B cell (primary cell): Measurements from ENCODE around the gene MRPL17.
"Not testable (repeated sequence)": the region's sequence is repeated elsewhere in the genome, so short reads cannot be mapped to it uniquely, and the experiment has no call there.

Experiments used
- EZH2 ChIP-seq: IDR thresholded peaks from 2 replicates; pipeline ENCODE4 v1.6.1; 2012; ENCODE audit warnings: borderline replicate concordance, low read depth, mild to moderate bottlenecking, moderate library complexity, low read length; ENCODE audit not compliant: insufficient read depth, poor library complexity, severe bottlenecking
- TF ChIP-seq, protein P1 (sequence below): fragments of 200-600 bp; IDR thresholded peaks from one replicate; pipeline ENCODE4 v1.8.0; 2022; ENCODE audit warnings: antibody characterized with exemption, mild to moderate bottlenecking

DNA sequence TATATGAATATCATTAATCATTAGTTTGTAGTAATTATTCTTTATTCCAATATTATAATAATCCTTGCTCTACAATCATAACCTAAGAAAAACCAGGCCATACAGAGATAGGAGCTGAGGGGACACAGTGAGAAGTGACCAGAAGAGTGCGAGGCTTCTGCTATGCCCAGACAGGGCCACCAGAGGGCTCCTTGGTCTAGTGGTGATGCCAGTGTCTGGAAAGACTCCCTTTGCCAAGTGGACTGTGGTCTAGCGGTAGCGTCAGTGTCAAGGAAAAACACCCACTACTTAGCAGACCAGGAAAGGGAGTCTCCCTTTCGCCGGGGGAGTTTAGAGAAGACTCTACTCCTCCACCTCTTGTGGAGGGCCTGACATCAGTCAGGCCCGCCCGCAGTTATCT lies 28.4 kb upstream of the MRPL17 start:
- TF ChIP-seq, protein P1, sequence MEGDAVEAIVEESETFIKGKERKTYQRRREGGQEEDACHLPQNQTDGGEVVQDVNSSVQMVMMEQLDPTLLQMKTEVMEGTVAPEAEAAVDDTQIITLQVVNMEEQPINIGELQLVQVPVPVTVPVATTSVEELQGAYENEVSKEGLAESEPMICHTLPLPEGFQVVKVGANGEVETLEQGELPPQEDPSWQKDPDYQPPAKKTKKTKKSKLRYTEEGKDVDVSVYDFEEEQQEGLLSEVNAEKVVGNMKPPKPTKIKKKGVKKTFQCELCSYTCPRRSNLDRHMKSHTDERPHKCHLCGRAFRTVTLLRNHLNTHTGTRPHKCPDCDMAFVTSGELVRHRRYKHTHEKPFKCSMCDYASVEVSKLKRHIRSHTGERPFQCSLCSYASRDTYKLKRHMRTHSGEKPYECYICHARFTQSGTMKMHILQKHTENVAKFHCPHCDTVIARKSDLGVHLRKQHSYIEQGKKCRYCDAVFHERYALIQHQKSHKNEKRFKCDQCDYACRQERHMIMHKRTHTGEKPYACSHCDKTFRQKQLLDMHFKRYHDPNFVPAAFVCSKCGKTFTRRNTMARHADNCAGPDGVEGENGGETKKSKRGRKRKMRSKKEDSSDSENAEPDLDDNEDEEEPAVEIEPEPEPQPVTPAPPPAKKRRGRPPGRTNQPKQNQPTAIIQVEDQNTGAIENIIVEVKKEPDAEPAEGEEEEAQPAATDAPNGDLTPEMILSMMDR = peak; percentile 45
- TF ChIP-seq EZH2 = not testable (repeated sequence)
